Measurements from ENCODE around the gene SEC16A. TPM values are rescaled to one million over a fixed set of nuclear protein-coding genes. Genes with fewer than 3 reads are reported as not detected.

SEC16A gene
- total RNA-seq, 1 donor from 2014 or later, result 78.8 TPM

DNA sequence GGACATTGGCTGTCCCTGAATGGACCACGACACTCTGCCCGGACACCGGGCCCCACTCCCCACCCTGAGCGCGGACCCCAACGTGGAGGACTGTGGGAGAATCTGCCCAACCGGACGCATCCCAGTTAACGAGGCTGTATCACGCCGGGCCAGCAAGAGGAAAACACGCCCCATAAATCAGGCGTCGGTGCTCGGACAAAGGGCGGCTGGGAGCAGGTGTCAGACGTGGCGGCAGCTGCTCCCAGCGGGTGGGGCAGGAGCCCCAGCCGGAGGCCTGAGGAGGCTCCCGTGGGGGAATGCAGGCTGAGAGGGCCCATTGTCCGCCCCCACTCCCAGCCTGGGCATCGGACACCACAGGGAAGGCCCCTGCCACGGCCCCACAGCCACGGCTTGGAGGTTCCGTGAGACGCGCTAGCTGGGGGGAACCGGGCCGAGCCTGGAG is 43.8 kb upstream of the SEC16A start:
- intact Hi-C loops (cut with micrococcal nuclease), result no loop called here
- no peak overlapping the region for H3K27ac Mint-ChIP-seq
- ChIA-PET POLR2A (no interaction called here), CTCF (no interaction called here)
- ATAC-seq (ENCODE audit: low read depth) (no peak), DNase-seq (no peak)
- H3K36me3 Mint-ChIP-seq (ENCODE audit: low read depth), result peaks cover 11% of the 10 kb centered on the region
- peaks cover 32% of the 10 kb centered on the region for H3K4me1 Mint-ChIP-seq
- H3K27me3 Mint-ChIP-seq, result no peaks in the 10 kb centered on the region
- TF ChIP-seq, protein P1, sequence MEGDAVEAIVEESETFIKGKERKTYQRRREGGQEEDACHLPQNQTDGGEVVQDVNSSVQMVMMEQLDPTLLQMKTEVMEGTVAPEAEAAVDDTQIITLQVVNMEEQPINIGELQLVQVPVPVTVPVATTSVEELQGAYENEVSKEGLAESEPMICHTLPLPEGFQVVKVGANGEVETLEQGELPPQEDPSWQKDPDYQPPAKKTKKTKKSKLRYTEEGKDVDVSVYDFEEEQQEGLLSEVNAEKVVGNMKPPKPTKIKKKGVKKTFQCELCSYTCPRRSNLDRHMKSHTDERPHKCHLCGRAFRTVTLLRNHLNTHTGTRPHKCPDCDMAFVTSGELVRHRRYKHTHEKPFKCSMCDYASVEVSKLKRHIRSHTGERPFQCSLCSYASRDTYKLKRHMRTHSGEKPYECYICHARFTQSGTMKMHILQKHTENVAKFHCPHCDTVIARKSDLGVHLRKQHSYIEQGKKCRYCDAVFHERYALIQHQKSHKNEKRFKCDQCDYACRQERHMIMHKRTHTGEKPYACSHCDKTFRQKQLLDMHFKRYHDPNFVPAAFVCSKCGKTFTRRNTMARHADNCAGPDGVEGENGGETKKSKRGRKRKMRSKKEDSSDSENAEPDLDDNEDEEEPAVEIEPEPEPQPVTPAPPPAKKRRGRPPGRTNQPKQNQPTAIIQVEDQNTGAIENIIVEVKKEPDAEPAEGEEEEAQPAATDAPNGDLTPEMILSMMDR (IDR thresholded peaks at IDR 0.05), result no peak
- H3K9me3 Mint-ChIP-seq, result no peaks in the 10 kb centered on the region
- H3K4me3 Mint-ChIP-seq, result no peak overlapping the region

DNA sequence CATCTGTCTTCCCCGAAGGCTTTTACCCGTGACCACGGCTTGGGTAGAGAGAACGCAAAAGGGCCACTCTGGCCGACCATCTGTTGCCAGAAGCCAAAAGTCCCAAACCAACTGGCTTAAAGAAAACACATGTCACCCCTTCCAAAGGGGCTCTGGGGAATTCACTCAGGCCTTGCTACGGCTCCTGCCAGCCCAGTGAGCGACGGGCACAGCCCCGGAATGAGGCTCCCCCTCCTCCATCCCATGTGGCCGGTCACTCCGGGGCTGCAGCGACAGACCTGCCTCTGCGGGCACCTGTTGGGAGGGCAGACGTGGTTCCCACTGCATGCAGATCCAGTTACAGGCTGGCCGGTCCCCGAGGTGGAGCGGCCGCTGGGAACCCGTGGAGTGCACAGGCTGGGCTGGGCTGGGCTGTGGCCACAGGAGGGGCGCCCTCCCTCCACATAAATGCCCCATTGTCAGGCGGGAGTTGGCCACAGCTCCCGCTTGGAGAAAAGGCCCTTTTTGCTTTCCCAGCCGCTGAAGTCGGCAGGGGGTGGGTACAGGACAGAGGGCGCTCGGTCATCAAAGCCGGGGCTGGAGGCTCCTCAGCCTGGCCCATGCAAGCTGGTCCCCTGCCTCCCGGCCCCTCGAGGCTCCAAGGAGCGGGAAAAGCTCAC is 43.1 kb upstream of the SEC16A start:
- Mint-ChIP-seq H3K27me3 (no peaks in the 10 kb centered on the region), H3K4me3 (no peak overlapping the region), H3K4me1 (peaks cover 28% of the 10 kb centered on the region), H3K27ac (no peak overlapping the region), H3K36me3 (ENCODE audit: low read depth) (peaks cover 11% of the 10 kb centered on the region), H3K9me3 (no peaks in the 10 kb centered on the region)
- ATAC-seq (ENCODE audit: low read depth) (no peak), DNase-seq (no peak)
- CTCF ChIA-PET, result no interaction called here
- intact Hi-C loops (cut with micrococcal nuclease), result no loop called here
- POLR2A ChIA-PET, result no interaction called here
- TF ChIP-seq, protein P1 (IDR thresholded peaks at IDR 0.05), result no peak

DNA sequence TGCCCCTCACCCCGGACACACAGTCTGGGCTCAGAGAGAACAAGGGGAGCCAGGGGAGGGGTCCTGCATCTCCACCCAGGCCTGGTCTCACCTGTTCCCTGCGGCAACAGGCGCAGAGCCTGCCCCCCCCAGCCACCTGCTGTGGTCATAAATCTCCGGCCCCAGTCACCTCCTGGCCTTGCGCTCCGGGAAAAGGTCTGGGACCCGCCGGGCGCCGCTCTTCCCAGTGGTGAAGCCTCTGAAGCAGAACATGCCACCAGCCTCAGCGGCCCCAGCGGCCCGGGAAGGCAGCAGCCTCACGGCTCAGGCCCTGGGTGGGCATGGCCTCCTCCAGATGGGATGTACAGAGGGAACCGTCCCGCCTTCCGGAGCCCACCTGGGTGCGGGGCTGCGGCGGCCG is 42.4 kb upstream of the SEC16A start:
- peaks cover 13% of the 10 kb centered on the region for H3K36me3 Mint-ChIP-seq (ENCODE audit: low read depth)
- DNase-seq, result no peak
- POLR2A ChIA-PET, result no interaction called here
- H3K4me1 Mint-ChIP-seq, result peaks cover 21% of the 10 kb centered on the region
- H3K27me3 Mint-ChIP-seq, result no peaks in the 10 kb centered on the region
- CTCF ChIA-PET, result no interaction called here
- intact Hi-C loops (cut with micrococcal nuclease), result no loop called here
- no peak for ATAC-seq (ENCODE audit: low read depth)
- no peak overlapping the region for H3K27ac Mint-ChIP-seq
- no peaks in the 10 kb centered on the region for H3K9me3 Mint-ChIP-seq
- TF ChIP-seq, protein P1 (IDR thresholded peaks at IDR 0.05), result no peak
- H3K4me3 Mint-ChIP-seq, result no peak overlapping the region

DNA sequence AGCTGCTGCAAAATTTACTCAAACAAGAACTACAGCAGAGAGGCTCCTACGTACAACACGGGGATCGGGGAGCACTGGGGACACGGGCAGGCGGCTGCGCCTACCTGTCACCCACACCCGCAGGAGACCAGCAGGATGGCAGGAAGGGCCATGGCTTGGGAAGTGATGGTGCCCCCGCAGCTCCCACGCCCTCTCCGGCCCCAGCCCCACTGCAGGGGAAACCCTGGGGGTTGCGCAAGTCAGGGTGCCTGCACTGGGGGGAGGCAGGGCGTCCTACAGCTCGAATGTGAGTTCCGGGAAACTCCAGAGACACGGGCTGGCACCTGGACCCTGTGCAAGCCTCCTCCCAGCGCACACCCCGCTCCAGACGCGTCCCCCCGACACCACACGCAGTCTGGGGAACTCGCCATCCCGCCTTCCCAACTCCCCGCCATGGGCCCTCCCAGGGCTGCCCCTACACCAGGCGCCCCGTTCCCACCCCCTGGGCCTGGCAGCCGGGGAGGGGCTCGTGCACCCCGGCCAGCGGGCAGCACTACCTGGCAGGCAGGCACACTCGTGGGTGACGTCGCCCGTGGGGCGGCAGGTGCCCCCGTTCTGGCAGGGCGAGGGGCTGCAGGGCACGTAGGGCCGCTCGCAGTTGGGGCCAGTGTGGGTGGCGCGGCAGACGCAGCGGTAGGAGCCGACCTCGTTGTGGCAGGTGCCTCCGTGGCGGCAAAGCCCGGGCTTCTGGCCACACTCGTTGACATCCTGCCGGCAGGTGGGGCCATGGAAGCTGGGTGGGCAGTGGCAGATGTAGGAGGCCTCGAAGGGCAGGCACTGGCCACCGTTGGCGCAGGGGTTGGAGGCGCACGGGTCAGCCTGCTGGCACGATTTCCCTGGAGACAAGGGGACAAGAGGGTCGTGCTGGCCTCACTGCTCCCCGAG is 39.7 kb upstream of the SEC16A start:
- Mint-ChIP-seq H3K4me1 (peaks cover 7% of the 10 kb centered on the region), H3K27ac (no peak overlapping the region), H3K9me3 (no peaks in the 10 kb centered on the region), H3K4me3 (no peak overlapping the region), H3K36me3 (ENCODE audit: low read depth) (peaks cover 22% of the 10 kb centered on the region), H3K27me3 (no peaks in the 10 kb centered on the region)
- TF ChIP-seq, protein P1 (IDR thresholded peaks at IDR 0.05), result no peak
- ChIA-PET POLR2A (no interaction called here), CTCF (no interaction called here)
- no peak for ATAC-seq (ENCODE audit: low read depth)
- intact Hi-C loops (cut with micrococcal nuclease), result no loop called here
- no peak for DNase-seq

DNA sequence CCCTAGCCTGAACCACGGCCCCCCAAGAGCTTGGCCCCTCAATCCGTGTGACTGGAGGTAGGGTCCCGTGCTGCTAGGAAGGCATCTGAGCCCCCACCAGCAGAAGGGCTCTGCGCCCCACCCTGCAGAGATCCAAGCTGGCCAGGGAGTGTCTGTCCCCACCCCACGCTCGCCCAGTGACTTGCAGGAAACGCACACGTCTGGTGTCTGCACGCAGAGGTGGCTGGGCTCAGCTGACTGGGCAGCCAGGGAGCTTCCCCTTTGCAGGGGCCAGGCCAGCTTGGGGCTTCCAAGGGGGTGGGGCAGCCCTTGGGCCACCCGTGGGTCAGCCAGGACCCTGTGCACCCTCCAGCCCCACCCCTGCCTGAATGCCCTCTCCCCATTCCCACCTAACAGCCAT is 38.7 kb upstream of the SEC16A start:
- Mint-ChIP-seq H3K27me3 (no peaks in the 10 kb centered on the region), H3K27ac (no peak overlapping the region), H3K9me3 (no peaks in the 10 kb centered on the region), H3K4me3 (no peak overlapping the region), H3K4me1 (peaks cover 7% of the 10 kb centered on the region), H3K36me3 (ENCODE audit: low read depth) (peaks cover 26% of the 10 kb centered on the region)
- intact Hi-C loops (cut with micrococcal nuclease), result no loop called here
- TF ChIP-seq, protein P1 (IDR thresholded peaks at IDR 0.05), result no peak
- DNase-seq, result no peak
- CTCF ChIA-PET, result no interaction called here
- POLR2A ChIA-PET, result no interaction called here
- ATAC-seq (ENCODE audit: low read depth), result peak; percentile 25

All from activated B cell treated with CpG ODN at 0.5 μM for 24 hours (primary cell).